DMS 273 treated with DMSO at 0.1 percent for 48 hours (cell line): ENCODE results near the gene PLEKHG4B.

Experiments
- DNase-seq: peaks from one replicate; lab custom pipeline; 2025; lab: John Stamatoyannopoulos, UW

PLEKHG4B gene

GRCh38 chr5:172841-173251, 80.9 kb downstream of the PLEKHG4B start:
- DNase-seq: no peak

- no peak for DNase-seq
Measured at GRCh38 chr5:173392-174290, 81.7 kb downstream of the PLEKHG4B start.

GRCh38 chr5:174291-174600, 82.3 kb downstream of the PLEKHG4B start:
- DNase-seq: no peak

- DNase-seq: no peak
Measured at GRCh38 chr5:174876-175465, 83.0 kb downstream of the PLEKHG4B start.

GRCh38 chr5:176296-176823, 84.4 kb downstream of the PLEKHG4B start:
- DNase-seq: no peak

GRCh38 chr5:178110-178509, 86.1 kb downstream of the PLEKHG4B start:
- DNase-seq: no peak

GRCh38 chr5:179401-179800, 87.4 kb downstream of the PLEKHG4B start:
- no peak for DNase-seq

GRCh38 chr5:180286-180918, 88.4 kb downstream of the PLEKHG4B start:
- no peak for DNase-seq

- no peak for DNase-seq
Measured at GRCh38 chr5:181160-181559, 89.2 kb downstream of the PLEKHG4B start.

- DNase-seq: no peak
Measured at GRCh38 chr5:181566-181965, 89.6 kb downstream of the PLEKHG4B start.

- DNase-seq: no peak
Measured at GRCh38 chr5:182126-182525, 90.2 kb downstream of the PLEKHG4B start.

GRCh38 chr5:184471-184870, 92.5 kb downstream of the PLEKHG4B start:
- no peak for DNase-seq

GRCh38 chr5:185095-186070, 93.4 kb downstream of the PLEKHG4B start:
- DNase-seq: no peak

GRCh38 chr5:186091-187041, 94.4 kb downstream of the PLEKHG4B start:
- no peak for DNase-seq

GRCh38 chr5:187042-187431, 95.1 kb downstream of the PLEKHG4B start:
- DNase-seq: no peak

- no peak for DNase-seq
Measured at GRCh38 chr5:187617-188451, 95.9 kb downstream of the PLEKHG4B start.

- DNase-seq: peak; percentile 61
Measured at GRCh38 chr5:188488-189481, 96.8 kb downstream of the PLEKHG4B start.

- no peak for DNase-seq
Measured at GRCh38 chr5:189486-189885, 97.5 kb downstream of the PLEKHG4B start.
